Thyroid gland (tissue), 4 donors: Measurements from ENCODE around the gene SLC7A6OS.

ENCODE experiments used
- POLR2A ChIP-seq, 2 donors: fragments of 450-650 bp; IDR thresholded peaks; one replicate each; pipeline ENCODE4 v1.6.1; 2017; ENCODE audit warnings: antibody characterized with exemption in 2 of 2, mild to moderate bottlenecking in 2 of 2, moderate library complexity in 1 of 2
- TF ChIP-seq, protein P1 (sequence below), 6 experiments: fragments of 200-600 bp in 3 of 6; fragments of 450-650 bp in 3 of 6; sonication (generic) in 3 of 6; IDR thresholded peaks; one replicate each; pipeline ENCODE4 v1.5.1; 2016 to 2019; ENCODE audit warnings: antibody characterized with exemption in 6 of 6, mild to moderate bottlenecking in 2 of 6, inconsistent platforms in 1 of 6, moderate library complexity in 1 of 6

DNA sequence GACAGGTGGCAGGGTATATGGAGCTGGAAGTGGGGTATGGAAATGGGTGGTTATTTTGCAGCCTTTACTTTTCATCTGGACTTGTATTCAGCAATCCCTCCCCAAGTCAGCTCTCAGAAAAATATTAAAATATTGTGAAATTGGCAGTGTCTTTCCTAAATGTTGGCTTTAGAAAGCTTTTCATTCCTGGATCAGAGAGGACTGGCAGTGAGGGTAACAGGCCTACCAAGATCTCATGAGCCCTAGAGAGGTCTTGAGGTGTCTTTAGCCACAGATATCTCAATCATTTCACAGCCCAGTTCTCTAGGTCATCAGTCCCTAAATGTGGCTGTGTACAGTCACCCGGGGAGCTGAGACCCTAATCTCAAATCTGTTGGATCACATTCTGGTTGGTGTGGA is 22.5 kb downstream of the SLC7A6OS start:
- TF ChIP-seq, protein P1, sequence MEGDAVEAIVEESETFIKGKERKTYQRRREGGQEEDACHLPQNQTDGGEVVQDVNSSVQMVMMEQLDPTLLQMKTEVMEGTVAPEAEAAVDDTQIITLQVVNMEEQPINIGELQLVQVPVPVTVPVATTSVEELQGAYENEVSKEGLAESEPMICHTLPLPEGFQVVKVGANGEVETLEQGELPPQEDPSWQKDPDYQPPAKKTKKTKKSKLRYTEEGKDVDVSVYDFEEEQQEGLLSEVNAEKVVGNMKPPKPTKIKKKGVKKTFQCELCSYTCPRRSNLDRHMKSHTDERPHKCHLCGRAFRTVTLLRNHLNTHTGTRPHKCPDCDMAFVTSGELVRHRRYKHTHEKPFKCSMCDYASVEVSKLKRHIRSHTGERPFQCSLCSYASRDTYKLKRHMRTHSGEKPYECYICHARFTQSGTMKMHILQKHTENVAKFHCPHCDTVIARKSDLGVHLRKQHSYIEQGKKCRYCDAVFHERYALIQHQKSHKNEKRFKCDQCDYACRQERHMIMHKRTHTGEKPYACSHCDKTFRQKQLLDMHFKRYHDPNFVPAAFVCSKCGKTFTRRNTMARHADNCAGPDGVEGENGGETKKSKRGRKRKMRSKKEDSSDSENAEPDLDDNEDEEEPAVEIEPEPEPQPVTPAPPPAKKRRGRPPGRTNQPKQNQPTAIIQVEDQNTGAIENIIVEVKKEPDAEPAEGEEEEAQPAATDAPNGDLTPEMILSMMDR (IDR thresholded peaks at IDR 0.05): no peak
- no peak for TF ChIP-seq POLR2A (IDR thresholded peaks at IDR 0.05)
